HG02981 (cell line): ENCODE data around the gene LRRFIP1.
"Not testable (repeated sequence)": the region's sequence is repeated elsewhere in the genome, so short reads cannot be mapped to it uniquely, and the experiment has no call there.

ENCODE experiments used
- ATAC-seq: cut with Tn5 transposase; IDR thresholded peaks from one replicate; pipeline ENCODE4 v1.9.1; 2021; ENCODE audit warnings: mild to moderate bottlenecking, moderate library complexity; ENCODE audit not compliant: unreplicated experiment

Gene LRRFIP1

DNA sequence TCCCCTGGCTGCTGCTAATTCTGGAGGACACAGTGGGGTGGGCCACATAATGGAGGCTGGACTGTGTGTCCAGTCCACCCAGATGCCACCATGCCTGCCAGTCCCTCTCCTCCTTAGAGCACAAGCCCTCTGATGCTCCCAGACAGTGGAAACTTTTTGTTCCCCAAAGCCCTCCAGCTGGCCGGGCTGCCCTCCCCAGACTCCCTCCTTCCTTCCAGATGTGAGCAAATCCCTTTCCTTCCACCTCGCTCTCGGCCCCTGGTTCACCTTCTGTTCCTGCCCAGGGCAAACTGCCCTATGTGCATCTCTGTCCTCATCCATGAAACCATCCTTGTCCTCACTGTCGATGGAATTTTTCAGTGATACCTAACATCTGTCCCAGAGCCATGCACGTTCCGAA is 33.9 kb downstream of the LRRFIP1 start:
- ATAC-seq: no peak

DNA sequence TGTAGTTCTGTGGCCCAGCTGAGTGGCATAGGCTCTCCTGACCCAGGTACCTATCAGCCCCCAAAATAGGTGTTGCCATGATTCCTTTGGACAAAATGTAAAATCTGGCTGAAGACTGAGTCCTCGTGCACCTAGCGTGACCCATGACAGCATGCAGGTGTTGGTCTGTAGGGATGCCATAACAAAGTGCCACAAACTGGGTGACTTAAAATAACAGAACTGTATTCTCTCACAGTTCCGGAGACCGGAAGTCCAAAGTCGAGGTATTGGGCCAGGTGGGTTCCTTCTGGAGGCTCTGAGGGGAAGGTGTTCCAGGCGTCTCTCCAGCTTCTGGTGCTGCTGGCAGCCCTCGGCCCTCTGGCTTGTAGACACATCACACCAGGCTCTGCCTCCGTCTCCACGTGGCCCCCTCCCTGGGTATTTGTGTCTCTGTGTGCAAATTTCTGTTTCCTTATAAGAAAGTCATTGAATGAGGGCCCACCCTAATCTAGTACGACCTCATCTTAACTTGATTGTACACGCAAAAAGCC is 34.5 kb downstream of the LRRFIP1 start:
- ATAC-seq: no peak

DNA sequence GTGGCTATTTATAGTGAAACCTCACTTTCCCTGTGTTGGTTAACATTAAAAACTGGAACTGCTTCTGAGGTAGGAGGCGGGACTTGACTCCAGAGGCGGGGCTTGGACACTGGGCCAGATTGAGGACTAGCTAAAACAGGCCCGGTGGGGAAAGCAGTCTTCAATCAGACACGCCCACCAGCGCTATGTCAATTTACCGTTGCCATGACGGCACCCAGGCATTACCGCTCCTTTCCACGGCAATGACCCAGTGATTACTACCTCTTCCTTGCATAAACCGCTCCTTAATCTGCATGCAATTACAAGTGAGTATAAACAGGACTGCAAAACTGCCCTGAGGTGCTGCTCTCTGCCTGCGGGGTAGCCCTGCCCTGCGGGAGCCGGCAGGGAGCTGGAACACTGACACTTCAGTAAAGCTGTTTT is 35.3 kb downstream of the LRRFIP1 start:
- ATAC-seq: peak; percentile 60

DNA sequence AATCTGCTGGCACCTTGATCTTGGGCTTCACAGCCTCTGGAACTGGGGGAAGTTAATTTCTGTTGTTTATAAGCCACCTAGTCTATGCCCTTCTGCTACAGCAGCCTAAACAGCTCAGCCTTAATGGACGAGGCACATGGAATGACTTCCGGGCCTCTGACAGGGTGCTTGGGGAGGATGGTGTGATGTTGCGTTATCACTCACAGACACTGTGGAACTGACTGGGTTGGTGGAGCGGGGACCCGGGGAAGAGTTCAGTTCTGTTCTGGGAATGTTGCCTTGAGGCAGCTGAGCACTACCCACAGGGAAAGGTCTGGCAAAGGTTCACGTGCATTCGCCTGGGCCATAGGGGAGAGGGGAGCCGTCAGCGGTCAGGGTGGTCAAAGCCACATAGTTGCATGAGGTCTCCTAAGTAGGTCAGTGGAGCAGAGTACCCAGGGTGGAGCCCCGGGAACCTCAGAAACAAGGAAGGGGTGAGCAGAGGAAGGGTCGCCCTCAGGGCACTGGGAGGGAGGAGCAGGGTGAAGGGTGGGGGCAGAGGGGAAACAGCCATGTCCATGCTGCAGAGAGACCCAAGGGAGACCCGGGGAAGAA is 36.2 kb downstream of the LRRFIP1 start:
- no peak for ATAC-seq

DNA sequence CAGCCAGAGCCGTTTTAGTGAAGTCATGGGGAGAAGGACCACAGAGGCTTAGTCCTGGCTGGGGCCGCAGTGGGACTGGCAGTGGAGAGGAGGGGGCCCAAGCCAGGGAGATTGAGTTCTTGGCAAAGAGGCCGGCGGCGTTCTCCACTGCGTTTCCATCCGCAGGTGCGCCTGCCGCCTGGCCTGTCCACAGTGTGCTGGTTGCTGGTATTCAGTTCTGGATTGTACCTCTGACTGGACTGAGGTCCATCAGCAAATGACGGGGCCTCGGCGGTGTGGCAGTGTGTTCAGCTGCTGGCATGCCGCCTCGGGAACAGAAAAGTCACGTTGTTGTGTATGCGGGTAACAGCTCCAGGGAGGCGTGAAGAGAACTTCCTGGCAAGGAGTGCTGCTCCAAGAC is 36.8 kb downstream of the LRRFIP1 start:
- ATAC-seq: no peak

DNA sequence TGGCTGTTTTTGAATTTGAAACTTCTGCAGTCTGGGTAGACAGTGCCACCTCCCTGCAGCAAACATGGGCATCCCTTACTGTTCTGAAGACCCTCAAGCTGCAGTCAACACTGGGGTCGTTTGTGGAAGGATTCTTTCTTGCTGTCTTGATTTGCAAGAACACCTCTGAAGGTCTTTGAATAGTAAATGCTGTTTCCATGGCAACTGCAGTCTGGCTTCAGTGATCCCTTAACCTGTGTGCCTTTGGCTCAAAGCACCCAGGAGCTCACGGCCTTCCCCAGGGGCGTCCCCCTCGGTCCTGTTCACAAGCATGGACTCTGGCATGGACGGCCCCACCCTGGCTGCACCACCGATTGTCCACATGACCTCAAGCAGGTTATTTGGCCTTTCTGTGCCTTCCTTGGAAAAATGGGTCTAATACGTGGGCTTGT is 38.3 kb downstream of the LRRFIP1 start:
- ATAC-seq: no peak

DNA sequence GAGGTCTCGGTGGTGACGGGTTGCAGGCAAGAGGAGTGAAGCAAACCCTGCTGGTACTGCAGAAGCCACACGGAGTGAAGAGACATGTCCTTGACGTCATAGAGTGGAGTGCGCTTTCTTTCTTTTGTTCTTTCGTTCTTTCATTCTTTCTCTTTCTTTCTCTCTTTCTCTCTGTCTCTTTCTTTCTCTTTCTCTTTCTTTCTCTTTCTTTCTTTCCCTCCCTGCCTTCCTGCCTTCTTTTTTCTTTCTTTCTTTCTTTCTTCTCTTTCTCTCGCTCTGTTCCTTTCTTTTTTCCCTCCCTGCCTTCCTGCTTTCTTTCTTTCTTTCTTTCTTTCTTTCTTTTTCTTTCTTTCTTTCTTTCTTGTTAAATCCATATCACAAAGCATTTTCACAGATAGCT is 39.2 kb downstream of the LRRFIP1 start:
- no peak for ATAC-seq

DNA sequence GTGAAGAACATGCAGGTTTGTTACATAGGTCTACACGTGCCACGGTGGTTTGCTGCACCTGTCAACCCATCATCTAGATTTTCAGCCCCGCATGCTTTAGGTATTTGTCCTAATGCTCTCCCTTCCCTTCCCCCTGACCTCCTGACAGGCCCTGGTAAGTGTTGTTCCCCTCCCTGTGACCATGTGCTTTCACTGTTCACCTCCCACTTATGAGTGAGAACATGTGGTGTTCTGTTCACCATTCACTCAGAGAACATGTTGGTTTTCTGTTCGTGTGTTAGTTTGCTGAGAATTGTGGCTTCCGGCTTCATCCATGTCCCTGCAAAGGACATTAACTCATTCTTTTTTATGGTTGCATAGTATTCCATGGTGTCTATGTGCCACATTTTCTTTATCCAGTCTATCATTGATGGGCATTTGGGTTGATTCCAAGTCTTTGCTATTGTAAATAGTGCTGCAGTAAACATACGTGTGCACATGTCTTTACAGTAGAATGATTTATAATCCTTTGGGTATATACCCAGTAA is 39.7 kb downstream of the LRRFIP1 start:
- ATAC-seq: not testable (repeated sequence)

DNA sequence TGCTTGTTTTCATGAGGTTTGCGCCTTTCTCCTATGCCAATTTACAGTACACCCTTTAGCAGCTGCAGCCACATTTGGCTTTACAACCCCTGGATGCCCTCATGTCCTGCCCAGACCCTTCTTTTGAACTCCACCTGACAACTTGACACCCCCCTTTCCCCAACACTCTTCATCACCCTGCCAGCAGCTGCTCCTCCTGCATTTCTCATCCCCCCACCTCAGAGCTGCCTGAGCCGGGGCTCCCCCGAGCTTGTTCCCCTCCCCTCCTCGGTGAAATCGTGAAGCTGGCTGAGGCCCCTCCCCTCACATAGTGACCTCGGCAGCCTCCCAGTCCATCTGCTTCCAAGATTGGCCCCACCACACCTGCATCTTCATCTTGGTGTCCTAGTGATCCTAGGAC is 40.5 kb downstream of the LRRFIP1 start:
- ATAC-seq: no peak

DNA sequence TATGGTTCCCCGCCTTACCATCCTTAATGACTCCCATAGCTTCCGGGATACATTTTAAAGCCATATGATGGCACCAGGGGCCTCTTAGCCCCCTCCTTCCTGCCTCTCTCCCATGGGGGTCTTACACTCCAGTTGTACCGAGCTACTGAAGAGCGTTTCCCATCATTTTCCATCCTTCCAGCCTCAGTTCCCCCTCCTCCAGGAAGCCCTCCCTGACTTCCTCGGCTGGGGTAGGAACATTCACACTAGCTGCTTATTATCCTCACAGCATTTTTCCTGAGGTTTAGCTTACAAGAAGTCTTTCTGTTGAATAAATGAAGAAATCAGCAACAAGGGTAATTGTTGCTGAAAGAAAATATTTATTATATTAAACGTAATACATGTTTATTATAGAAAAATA is 41.1 kb downstream of the LRRFIP1 start:
- no peak for ATAC-seq

DNA sequence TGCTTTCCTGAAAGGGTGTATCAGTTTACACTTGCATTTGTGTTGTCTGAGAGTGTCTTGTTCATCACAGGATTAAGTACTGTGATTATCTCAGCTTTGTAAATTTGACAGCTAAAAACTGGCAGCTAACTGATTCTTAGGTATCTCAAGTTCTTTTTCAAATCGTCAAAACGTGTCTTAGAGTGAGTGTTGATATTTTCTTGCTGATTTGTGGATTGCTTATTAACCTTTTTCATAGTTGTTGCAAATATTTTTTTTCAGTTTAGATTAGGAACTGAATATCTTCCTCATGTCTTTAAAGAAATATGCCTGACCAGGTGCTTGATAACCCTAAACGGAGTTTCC is 41.9 kb downstream of the LRRFIP1 start:
- no peak for ATAC-seq

DNA sequence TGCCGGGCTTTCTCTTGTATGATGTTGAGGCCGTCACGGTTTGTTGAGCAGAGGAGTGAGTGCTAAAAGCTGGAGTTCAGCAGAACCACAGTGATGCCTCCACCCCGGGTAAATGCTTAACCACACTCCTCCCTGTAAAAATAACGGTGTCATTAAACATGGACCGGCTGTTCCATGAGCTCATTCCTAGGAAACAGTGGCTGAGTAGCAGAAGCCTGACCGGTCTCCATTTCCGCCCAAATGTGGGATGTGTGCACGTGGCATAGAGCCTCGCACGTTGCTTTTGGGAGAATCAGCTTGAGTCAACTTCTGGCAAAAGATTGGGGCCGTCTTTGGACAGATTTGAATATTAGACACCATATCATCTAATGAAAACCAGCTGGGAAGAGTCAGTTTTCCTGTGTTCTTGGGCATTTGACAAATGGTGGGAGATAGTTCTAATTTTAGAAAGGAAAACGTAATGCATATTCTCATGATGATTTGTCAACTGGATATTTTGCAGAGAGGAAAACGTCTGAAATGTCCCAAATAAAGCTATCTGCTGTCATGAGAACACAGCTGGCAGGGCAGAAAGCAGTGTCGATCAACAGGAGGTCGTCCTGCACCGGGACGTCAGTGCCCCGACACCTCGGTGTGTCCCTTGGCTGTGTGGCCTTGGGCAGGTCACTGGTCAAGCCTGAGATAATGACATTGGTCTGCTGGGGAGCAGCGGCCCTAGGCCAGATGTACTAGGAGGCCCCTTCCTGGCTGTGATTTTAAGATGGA is 42.4 kb downstream of the LRRFIP1 start:
- ATAC-seq: peak; percentile 50

DNA sequence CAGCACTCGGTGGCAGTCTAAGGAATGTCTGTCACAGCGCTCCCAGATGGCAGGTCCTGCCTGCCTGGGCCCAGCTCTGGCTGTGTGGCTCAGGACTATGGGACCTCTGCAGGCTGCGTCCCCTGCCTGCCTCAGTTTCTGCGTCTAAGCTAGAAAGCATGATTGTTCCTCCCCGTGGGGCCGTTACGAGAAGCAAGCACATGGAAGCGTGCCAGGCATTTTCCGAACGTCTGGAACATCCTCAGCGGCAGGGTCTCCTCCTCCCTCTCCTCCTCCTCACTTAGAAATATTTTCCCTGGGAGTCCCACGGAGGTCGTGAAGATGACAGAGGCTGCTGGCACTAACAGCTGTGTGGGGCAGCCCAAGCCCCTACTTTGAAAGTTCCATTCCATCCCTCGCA is 43.3 kb downstream of the LRRFIP1 start:
- no peak for ATAC-seq

DNA sequence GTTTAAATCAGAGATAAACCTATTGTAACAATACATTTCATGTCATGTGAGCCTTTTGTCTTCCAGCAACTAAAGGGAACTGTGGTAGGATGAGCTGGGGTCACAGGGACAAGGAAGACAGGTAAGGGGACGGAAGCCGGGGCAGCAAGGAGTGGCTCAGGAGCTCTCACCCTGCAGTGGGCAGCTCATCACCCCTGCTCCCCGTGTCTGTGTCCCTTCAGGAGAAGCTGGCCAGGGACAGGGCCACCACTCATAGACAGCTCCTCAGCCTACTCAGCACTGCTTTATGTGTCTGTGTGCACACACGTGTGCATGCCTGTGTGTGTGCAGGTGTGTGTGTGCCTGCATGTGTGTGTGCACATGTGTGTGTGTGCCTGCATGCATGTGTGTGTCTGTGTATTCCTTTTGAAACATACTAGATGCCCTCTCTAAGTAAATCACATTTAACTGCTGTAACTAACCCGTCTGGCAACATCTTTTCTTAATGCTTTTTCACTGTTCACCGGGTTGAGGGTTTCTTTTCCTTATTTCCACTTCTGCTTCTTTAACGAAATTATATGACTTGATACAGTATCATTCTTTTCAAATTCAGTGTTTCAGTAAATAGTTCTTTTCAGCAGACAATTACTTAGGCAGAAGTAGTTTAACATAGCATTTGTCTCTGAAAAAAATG is 44.2 kb downstream of the LRRFIP1 start:
- ATAC-seq: no peak

DNA sequence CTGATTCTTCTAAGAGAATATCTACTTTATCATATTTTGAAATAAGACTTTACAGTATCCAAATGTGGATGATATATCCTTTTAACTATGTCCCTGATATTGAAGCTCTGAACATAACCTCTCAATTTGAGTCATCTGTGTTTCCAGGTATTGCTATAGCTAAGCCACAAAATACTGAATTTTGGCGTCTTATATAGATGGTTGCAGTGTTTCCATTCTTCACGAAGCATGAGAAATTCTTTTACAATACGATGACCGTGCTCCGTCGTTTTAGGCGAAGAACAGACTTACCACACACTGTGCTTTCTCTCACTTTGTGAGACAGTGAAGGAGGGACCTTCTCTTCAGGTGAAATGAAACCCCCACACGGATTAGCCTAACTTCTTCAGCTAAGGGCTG is 45.3 kb downstream of the LRRFIP1 start:
- ATAC-seq: no peak

DNA sequence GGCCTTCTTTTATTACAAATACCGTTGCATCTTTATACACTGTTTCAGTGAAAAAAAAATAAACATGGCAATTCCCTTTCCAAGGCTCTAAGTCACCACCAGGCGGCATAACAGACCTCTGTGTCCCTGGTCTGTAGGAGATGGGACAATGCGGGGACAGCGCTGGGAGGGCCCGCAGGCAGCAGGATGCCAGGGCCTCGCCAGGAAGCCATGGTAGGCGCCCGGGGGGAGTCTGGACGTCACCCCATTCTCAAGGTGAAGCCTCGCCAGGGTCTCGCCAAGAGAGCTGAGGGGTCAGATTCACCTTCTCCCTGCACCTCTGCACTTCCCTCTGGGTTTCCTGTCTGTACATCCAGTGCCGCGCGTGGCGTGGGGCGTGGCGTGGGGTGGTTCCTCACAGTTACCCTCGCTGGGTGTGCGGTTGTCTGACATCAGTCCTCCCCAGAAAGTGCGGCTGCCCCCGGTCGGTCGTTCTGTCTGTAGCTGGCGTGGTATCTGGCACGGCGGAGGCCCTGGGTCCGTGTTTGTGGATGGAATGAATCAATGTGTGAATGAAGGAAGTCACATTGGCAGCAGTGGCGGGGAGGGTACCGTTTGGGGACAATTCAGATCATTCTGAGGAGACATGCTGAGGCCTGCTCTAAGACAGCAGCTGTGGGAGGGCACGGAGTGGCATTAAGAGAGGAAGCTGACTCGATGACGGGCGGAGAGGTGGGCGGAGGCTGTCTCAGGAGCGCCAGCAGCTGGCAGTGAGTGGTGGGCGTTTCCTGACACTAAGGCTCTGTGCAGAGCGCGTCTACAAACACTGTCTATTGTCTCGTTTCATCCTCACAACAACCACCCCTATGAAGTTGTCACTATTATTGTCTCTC is 46.0 kb downstream of the LRRFIP1 start:
- peak; percentile 25 for ATAC-seq

DNA sequence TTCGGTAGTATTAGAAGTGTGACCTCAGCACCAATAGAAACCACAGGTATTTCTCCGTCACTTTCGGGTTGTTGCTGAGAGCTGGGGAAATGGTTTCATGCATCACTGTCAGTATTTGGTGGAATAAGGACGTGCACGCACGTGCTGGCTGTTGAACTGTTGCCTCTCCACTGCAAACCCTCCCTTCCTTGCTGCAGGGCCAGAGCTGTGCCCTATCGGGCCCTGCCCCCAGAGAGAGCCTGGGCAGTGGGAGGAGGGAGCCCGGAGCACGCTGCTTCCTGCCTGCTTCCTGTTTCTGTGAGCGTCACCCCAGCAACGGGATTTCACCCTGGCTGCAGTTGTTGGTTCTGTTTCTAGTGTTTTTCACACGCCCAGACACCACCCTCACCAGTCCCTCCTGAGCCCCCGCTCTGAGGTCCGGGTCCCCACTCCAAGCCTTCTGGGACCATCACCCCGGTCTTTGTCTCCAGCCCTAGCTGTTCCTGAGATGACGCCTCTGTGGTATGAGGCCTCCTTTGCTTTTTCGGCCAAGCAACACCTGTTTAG is 47.4 kb downstream of the LRRFIP1 start:
- ATAC-seq: peak; percentile 71

DNA sequence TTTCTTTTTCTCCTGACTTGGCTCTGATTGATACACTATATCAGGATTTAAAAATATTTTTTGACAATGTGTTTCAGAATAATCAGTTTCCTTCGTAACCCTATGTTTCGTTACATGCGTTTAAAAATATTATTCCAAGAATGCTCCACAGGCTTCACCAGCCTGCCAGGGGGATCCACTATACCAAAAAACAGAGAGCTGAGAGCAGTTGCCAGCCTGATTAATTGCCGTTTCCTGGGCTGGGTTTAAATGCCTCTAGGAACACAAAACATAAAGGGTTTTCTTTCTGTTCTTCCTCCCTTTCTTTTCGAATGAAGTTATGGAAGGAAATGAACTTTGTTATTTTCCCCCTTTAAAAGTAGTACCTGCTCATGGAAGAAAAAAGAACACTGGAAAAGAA is 47.9 kb downstream of the LRRFIP1 start:
- no peak for ATAC-seq

DNA sequence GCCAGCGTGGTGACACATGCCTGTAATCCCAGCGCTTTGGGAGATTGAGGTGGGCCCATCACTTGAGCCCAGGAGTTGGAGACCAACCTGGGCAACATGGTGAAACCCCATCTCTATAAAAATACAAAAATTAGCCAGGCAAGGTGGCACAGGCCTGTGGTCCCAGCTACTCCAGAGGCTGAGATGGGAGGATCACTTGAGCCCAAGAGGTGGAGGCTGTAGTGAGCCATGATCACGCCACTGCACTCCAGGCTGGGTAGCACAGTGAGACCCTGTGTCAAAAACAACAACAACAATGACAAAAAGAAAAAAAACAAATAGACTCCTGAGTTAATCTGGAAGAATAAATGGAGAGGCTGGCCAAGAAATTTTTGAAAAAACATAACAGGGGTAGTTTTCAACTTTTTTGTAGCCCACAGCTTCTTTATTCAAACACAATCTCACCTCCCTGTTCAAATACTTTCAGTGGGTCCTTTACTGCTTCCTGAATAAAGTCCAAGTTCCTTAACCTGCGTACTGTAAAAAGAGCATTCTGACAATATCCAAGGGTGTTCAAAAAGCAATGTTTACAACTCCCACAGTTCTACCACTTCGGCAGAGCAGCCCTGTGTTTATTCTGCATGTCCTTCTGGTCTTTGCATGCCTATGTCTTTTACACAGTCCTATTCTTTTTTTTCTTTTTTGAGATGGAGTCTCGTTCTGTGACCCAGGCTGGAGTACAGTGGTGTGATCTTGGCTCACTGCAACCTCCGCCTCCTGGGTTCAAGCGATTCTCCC is 53.5 kb downstream of the LRRFIP1 start:
- no peak for ATAC-seq

DNA sequence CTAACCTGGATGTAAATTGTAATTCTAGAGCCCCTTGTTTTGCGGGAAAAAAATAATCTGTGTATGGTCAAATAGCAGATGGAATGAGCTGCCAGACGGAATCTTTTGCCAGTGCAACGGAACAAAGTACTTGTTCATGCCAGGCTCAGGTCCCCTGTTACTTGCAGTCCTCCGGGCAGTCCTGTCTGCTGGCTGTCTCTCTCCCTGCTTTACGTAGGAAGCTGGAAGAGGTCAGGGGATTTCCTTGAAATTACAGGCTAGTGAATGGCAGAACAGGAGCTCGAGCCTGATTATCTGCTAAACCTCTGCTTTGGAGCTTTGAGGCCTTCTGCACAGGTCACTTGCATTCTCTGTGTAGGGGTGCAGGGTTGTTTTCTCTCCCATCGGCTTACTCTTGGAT is 54.8 kb downstream of the LRRFIP1 start:
- no peak for ATAC-seq
